GM23248 (cell line): ENCODE data around the gene ZNF862. TPM values are rescaled to one million over a fixed set of nuclear protein-coding genes. Genes with fewer than 3 reads are reported as not detected.
"Not testable (repeated sequence)": the region's sequence is repeated elsewhere in the genome, so short reads cannot be mapped to it uniquely, and the experiment has no call there.

Experiments used
- DNase-seq: peaks from one replicate; pipeline ENCODE4 v3.0.0-alpha.2; 2015
- H2AFZ ChIP-seq: fragments of 200-600 bp; sonication (generic); 2 replicates; pipeline ENCODE4 v1.6.1; 2016; ENCODE audit warnings: antibody characterized with exemption
- H3F3A ChIP-seq: fragments of 200-600 bp; sonication (generic); 2 replicates; pipeline ENCODE4 v1.6.1; 2016; ENCODE audit warnings: mild to moderate bottlenecking, antibody characterized with exemption, mixed run types; ENCODE audit not compliant: insufficient read depth
- H3K27ac ChIP-seq: fragments of 200-600 bp; sonication (generic); 2 replicates; pipeline ENCODE4 v1.5.1; 2016; ENCODE audit warnings: mild to moderate bottlenecking
- H3K27me3 ChIP-seq: fragments of 200-600 bp; sonication (generic); replicated peaks from 2 replicates; pipeline ENCODE4 v1.6.1; 2016; ENCODE audit warnings: mild to moderate bottlenecking; ENCODE audit not compliant: insufficient read depth
- H3K36me3 ChIP-seq: fragments of 200-600 bp; sonication (generic); 2 replicates; pipeline ENCODE4 v1.6.1; 2016; ENCODE audit warnings: low read depth, mild to moderate bottlenecking
- H3K4me1 ChIP-seq: fragments of 200-600 bp; sonication (generic); 2 replicates; pipeline ENCODE4 v1.6.1; 2016; ENCODE audit warnings: mild to moderate bottlenecking; ENCODE audit not compliant: insufficient read depth
- H3K4me2 ChIP-seq: fragments of 200-600 bp; sonication (generic); one replicate; pipeline ENCODE4 v1.6.1; 2016; ENCODE audit warnings: mild to moderate bottlenecking; ENCODE audit not compliant: unreplicated experiment
- H3K4me3 ChIP-seq: fragments of 200-600 bp; sonication (generic); 2 replicates; pipeline ENCODE4 v1.5.1; 2016; ENCODE audit warnings: mild to moderate bottlenecking
- H3K79me2 ChIP-seq: fragments of 200-600 bp; sonication (generic); 2 replicates; pipeline ENCODE4 v1.6.1; 2016; ENCODE audit warnings: mild to moderate bottlenecking; ENCODE audit not compliant: insufficient read depth
- H3K9ac ChIP-seq: fragments of 200-600 bp; sonication (generic); 2 replicates; pipeline ENCODE4 v1.6.1; 2016; ENCODE audit warnings: mild to moderate bottlenecking
- H3K9me2 ChIP-seq: fragments of 200-600 bp; sonication (generic); 2 replicates; pipeline ENCODE4 v1.6.1; 2016; ENCODE audit warnings: mixed run types, mild to moderate bottlenecking, moderate library complexity; ENCODE audit not compliant: insufficient read depth
- H3K9me3 ChIP-seq: fragments of 200-600 bp; sonication (generic); one replicate; pipeline ENCODE4 v1.6.1; 2017; ENCODE audit warnings: low read depth
- H4K20me1 ChIP-seq: fragments of 200-600 bp; sonication (generic); 2 replicates; pipeline ENCODE4 v1.6.0; 2016; ENCODE audit not compliant: insufficient read depth
- EZH2 ChIP-seq: fragments of 200-600 bp; sonication (generic); IDR thresholded peaks from 2 replicates; pipeline ENCODE4 v1.6.1; 2018; ENCODE audit warnings: antibody characterized with exemption, mild to moderate bottlenecking; ENCODE audit not compliant: insufficient read depth, poor library complexity, severe bottlenecking
- EZH2phosphoT487 ChIP-seq: fragments of 200-600 bp; sonication (generic); IDR thresholded peaks from 2 replicates; pipeline ENCODE4 v1.6.1; 2018; ENCODE audit warnings: antibody characterized with exemption, moderate library complexity, mild to moderate bottlenecking, low read depth; ENCODE audit not compliant: insufficient read depth
- WGBS, 2 experiments: methylation state at CpG; one replicate each; pipeline ENCODE4 v1.1.6; 2015 to 2017; ENCODE audit warnings: low lambda C conversion rate in 2 of 2, low coverage in 1 of 2; ENCODE audit errors: missing lambda C conversion rate in 2 of 2; 5-methylcytosine and 5-hydroxymethylcytosine counted together
- in situ Hi-C: fragments of 300-500 bp; cut with MboI; formaldehyde crosslinking; loops from 2 replicates; pipeline ENCODE4 v1.15.0; 2020
- polyA plus RNA-seq: library from polyadenylated mRNA; unstranded; fragments of >200 nt; fragmentation: Nextera tagmentation; extraction: Ambion mirVana; gene quantifications from 2 replicates; pipeline ENCODE4 v1.2.1, GENCODE V29; 2016
- total RNA-seq: library from RNA; depleted of rRNA; stranded (reverse); fragments of >200 nt; shearing (Covaris generic); gene quantifications from 2 replicates; pipeline ENCODE4 v1.2.3, GENCODE V29; 2014

The ZNF862 gene
- total and polyA plus RNA-seq, 2 experiments from 2014 or later: 3.5 to 9.7 TPM

DNA sequence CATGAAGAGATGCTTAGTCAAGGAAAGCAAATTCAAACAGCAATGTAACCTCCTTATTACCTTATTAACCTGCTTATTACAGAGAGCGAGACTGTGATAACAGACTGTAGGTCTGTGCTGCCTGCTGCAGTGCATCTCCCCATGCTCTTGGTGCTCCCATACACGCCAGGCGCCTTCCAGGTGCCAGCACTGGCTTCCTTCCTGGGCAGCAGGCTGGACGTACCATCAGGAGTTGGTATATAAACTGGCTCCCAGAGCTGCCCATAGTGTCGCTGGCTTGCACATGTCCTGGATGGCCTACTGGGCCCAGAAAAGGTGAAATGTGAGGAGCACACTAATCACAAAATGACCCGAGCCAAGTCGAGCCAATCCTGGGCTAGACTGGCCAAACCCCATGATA lies 49.1 kb downstream of the ZNF862 start:
- Histone ChIP-seq H3K36me3 (no peaks in the 10 kb centered on the region), H3K4me3 (no peak overlapping the region), H3K4me2 (no peak overlapping the region), H3K9me3 (no peaks in the 10 kb centered on the region), H3K79me2 (no peaks in the 10 kb centered on the region), H3F3A (no peaks in the 10 kb centered on the region), H3K27ac (no peak overlapping the region), H3K9ac (no peak overlapping the region), H3K27me3 (0 out of 2 replicates have a peak, but pooled peaks cover 7% of the 10 kb centered on the region), H3K4me1 (no peaks in the 10 kb centered on the region), H2AFZ (no peak overlapping the region), H3K9me2 (no peaks in the 10 kb centered on the region), H4K20me1 (no peaks in the 10 kb centered on the region)
- TF ChIP-seq EZH2phosphoT487 (no peak), EZH2 (no peak)
- no peak for DNase-seq
- in situ Hi-C loops: no loop called here
- 57% methylated on average over 7 of the region's 7 CpGs for WGBS, 2 experiments

DNA sequence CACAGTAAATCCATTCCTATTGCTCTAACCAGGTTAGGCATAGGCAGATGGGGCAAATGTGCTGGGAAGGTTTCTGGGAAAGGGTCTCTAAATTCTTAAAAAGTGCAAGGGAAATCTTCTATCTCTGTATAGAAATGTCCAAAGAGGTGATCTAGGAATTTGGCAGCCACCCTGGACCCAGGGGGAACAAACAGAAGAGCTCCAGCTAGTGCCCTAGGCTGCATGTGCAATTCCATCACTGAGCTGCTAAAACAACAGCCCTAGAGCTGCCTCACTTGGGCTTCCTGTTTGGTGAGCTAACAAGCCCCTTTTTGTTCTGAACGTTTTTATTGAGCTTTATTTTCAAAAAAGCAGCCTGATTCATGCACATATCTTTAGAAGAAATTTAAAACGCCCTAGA lies 52.5 kb downstream of the ZNF862 start:
- WGBS, 2 experiments: 33 to 36% methylated on average over 2 of the region's 2 CpGs
- H3K27ac ChIP-seq, in situ Hi-C loops: not testable (repeated sequence)

GRCh38 chr7:149894957-149895356 lies 56.8 kb downstream of the ZNF862 start:
- H3F3A ChIP-seq, H3K79me2 ChIP-seq, H3K9me2 ChIP-seq, H3K27me3 ChIP-seq, H3K9me3 ChIP-seq, DNase-seq, H3K4me2 ChIP-seq, H4K20me1 ChIP-seq, H3K9ac ChIP-seq, H3K27ac ChIP-seq, in situ Hi-C loops, H3K36me3 ChIP-seq, H3K4me3 ChIP-seq, H3K4me1 ChIP-seq, H2AFZ ChIP-seq: not testable (repeated sequence)
- 1 to 2% methylated on average over 8 of the region's 8 CpGs for WGBS, 2 experiments

More for the DNA sequence above, 52.5 kb downstream of the ZNF862 start:
- not testable (repeated sequence) for H3K9ac ChIP-seq, H3K79me2 ChIP-seq, H3K9me2 ChIP-seq, H3K9me3 ChIP-seq, H3K27me3 ChIP-seq, DNase-seq, H3K36me3 ChIP-seq, H3K4me1 ChIP-seq, H3K4me3 ChIP-seq, H4K20me1 ChIP-seq, H3K4me2 ChIP-seq, H3F3A ChIP-seq, H2AFZ ChIP-seq

GRCh38 chr7:149907776-149908376 lies 69.7 kb downstream of the ZNF862 start:
- H3K4me1 ChIP-seq, H3K9me3 ChIP-seq, H3K9ac ChIP-seq, H3K4me3 ChIP-seq, in situ Hi-C loops, DNase-seq, H3F3A ChIP-seq, H2AFZ ChIP-seq, H3K79me2 ChIP-seq, H3K27ac ChIP-seq, H3K4me2 ChIP-seq, H3K9me2 ChIP-seq, H3K36me3 ChIP-seq, H4K20me1 ChIP-seq, H3K27me3 ChIP-seq: not testable (repeated sequence)
- 14 to 18% methylated on average over 4 to 5 of the region's 6 CpGs for WGBS, 2 experiments

- in situ Hi-C loops, H3F3A ChIP-seq, DNase-seq: not testable (repeated sequence)
These were observed 72.0 kb downstream of the ZNF862 start for GRCh38 chr7:149910219-149910618.

DNA sequence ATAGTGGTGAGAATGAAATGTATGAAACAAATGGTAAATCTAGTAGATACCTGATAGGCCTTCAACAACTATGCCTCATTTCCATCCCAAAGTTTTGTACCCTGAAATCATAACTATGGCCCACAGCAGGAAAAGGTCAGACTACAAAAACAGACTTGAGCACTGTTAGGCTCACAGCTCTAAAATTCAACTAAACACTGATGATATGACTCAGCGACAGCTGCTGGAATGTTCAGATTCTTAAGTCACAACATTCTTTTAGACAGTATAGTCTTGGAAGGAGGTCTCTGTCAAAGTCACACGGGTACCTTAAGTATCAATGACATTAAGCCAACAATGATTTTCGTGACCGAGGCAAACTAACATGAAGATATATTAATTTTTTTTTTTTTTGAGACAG lies 74.0 kb downstream of the ZNF862 start:
- 33 to 61% methylated on average over 2 of the region's 4 CpGs for WGBS, 2 experiments
- peak; percentile 28 for DNase-seq

More at GRCh38 chr7:149910219-149910618, 72.0 kb downstream of the ZNF862 start:
- not testable (repeated sequence) for H3K9me2 ChIP-seq, H3K27me3 ChIP-seq, H3K79me2 ChIP-seq, H3K36me3 ChIP-seq, H3K4me1 ChIP-seq, H4K20me1 ChIP-seq, H2AFZ ChIP-seq, H3K9ac ChIP-seq, H3K27ac ChIP-seq, H3K4me2 ChIP-seq, H3K4me3 ChIP-seq, H3K9me3 ChIP-seq
- WGBS, 2 experiments: 43 to 55% methylated on average over 7 of the region's 9 CpGs

More for the DNA sequence above, 74.0 kb downstream of the ZNF862 start:
- H2AFZ ChIP-seq, H4K20me1 ChIP-seq, H3K27ac ChIP-seq, H3K9me3 ChIP-seq, H3K9me2 ChIP-seq, in situ Hi-C loops, H3K79me2 ChIP-seq, H3K4me1 ChIP-seq, H3K4me2 ChIP-seq, H3K4me3 ChIP-seq, H3K27me3 ChIP-seq, H3K36me3 ChIP-seq, H3F3A ChIP-seq, H3K9ac ChIP-seq: not testable (repeated sequence)
